ENCODE measurements around the gene LY86. TPM values are rescaled to one million over a fixed set of nuclear protein-coding genes. Genes with fewer than 3 reads are reported as not detected.

LY86 gene
- total and polyA plus RNA-seq, 9 of the 15 experiments (the other 6 are each of a cell fraction or from before 2014, with no cell fraction given): 0.08 to 0.20 TPM; not detected in 7

DNA sequence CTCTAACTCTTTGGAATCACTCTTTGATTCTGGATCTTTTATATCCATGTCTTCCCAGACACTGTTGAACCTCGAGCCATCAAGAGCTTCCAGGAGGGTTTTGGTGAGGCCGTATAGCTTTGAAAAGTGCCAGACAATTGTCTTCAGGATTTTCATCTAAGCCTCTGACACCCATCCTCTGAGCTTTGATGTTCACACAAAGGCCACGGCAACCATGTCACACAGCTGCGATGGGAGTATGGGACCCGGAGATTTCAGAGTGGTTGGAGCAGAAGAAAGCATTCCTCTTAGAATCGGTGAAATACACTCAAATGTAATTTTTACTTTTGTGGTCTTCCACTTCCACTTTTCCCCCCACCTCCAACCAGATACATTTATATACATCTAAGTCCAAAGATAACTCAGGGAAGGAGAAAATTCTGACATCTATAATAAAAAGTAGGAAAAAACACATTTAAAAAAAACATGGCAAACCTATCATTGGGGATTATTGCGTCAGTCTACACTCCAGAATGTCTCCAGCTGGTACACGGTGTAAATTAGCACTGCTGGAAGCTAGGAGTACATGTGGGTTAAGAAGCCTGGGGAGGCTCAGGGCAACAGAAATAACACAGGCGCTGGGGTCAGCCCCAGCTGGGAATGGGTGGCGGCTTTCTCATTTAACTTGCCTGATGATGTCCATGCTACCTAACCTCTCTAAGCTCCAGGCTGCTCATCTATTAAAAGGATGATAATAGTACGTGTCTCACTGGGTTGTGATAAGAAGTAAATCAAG is 92.7 kb downstream of the LY86 start:
- POLR2A ChIA-PET: interaction anchor here (0.6 to 1.1 kb wide), 6 partner anchors 8 to 922 kb away, joined by 3 to 4 read pairs (median 3); no protein-coding TSS in a partner anchor
- H3K79me2 ChIP-seq (ENCODE audit: control insufficient read depth, insufficient read depth, low read length): peaks cover 7% of the 10 kb centered on the region; the same call in 2 of the 3 replicates
- FAIRE-seq (no peak), DNase-seq (ENCODE audit: extremely low read depth in 1 of 4, low spot score in 3 of 4) (no peak), ATAC-seq (no peak)
- H3K36me3 ChIP-seq (ENCODE audit: control insufficient read depth, insufficient read depth, low read length): no peaks in the 10 kb centered on the region
- no TSS peak for BruUV-seq (replicated peaks)
- TF ChIP-seq, protein P1, sequence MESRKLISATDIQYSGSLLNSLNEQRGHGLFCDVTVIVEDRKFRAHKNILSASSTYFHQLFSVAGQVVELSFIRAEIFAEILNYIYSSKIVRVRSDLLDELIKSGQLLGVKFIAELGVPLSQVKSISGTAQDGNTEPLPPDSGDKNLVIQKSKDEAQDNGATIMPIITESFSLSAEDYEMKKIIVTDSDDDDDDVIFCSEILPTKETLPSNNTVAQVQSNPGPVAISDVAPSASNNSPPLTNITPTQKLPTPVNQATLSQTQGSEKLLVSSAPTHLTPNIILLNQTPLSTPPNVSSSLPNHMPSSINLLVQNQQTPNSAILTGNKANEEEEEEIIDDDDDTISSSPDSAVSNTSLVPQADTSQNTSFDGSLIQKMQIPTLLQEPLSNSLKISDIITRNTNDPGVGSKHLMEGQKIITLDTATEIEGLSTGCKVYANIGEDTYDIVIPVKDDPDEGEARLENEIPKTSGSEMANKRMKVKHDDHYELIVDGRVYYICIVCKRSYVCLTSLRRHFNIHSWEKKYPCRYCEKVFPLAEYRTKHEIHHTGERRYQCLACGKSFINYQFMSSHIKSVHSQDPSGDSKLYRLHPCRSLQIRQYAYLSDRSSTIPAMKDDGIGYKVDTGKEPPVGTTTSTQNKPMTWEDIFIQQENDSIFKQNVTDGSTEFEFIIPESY (CRISPR knock-in tag; IDR thresholded peaks at IDR 0.05): peak; percentile 11; the same call in 1 of the 2 replicates
- TF ChIP-seq FOSL1 (tag; conservative IDR thresholded peaks at IDR 0.05): no peak
- H3K4me2 ChIP-seq (ENCODE audit: insufficient read depth, low read length): no peak overlapping the region
- in situ Hi-C loops (cut with MboI): loop anchor here (25.0 kb wide), 1 partner anchor 556 kb away; no protein-coding TSS in a partner anchor
- no peak overlapping the region for H3K27ac ChIP-seq (ENCODE audit: extremely low read depth, low read depth, low read length)
- peaks cover 27 to 70% of the 10 kb centered on the region in 2 experiments; a peak in 4 of 5 replicates for H3K4me1 ChIP-seq (replicated peaks in 1 of 2; ENCODE audit: control insufficient read depth in 2 of 2, insufficient read depth in 2 of 2, low read length in 2 of 2)
- H3K27me3 ChIP-seq (ENCODE audit: control insufficient read depth in 2 of 2, insufficient read depth in 2 of 2, low read length in 2 of 2): no peaks in the 10 kb centered on the region
- H3K9me3 ChIP-seq (replicated peaks; ENCODE audit: control insufficient read depth, insufficient read depth, low read depth, low read length): no peaks in the 10 kb centered on the region
- intact Hi-C loops (cut with micrococcal nuclease): loop anchor here (10.0 kb wide), 1 partner anchor 914 kb away; the partner anchor contains the start of gene SNRNP48
- H3K4me3 ChIP-seq: no peak overlapping the region
- H3K9ac ChIP-seq (ENCODE audit: insufficient read depth in 1 of 2, low read depth in 2 of 2, low read length in 2 of 2): no peak overlapping the region
- 58% methylated on average over 11 of the region's 11 CpGs for WGBS (ENCODE audit: insufficient coverage, low coverage, missing lambda C conversion rate)
- H2AFZ ChIP-seq (ENCODE audit: low read depth, low read length): no peak overlapping the region
- no peaks in the 10 kb centered on the region for H3K9me1 ChIP-seq (ENCODE audit: control insufficient read depth, insufficient read depth, low read length)
- CTCF ChIA-PET (ENCODE audit: low intra/inter-chr PET ratio): interaction anchor here (0.7 kb wide), 1 partner anchor 134 kb away, joined by 3 read pairs; no protein-coding TSS in a partner anchor
- H4K20me1 ChIP-seq (replicated peaks; ENCODE audit: control insufficient read depth, insufficient read depth, low read length): no peaks in the 10 kb centered on the region
